ENCODE results near the gene CHST8. TPM values are rescaled to one million over a fixed set of nuclear protein-coding genes. Genes with fewer than 3 reads are reported as not detected.

CHST8 gene
- total RNA-seq, 1 donor from 2014 or later, result not detected

GRCh38 chr19:33789344-33789743, 167.6 kb downstream of the CHST8 start:
- DNase-seq (ENCODE audit: low read depth), result no peak

- no peak for DNase-seq (ENCODE audit: low read depth)
These were observed 173.1 kb downstream of the CHST8 start for GRCh38 chr19:33794683-33795369.

- peak; percentile 57 for DNase-seq (ENCODE audit: low read depth)
These were observed 173.8 kb downstream of the CHST8 start for GRCh38 chr19:33795370-33796163.

- DNase-seq (ENCODE audit: low read depth), result no peak
These were observed 174.6 kb downstream of the CHST8 start, which contains the start of gene KCTD15 for GRCh38 chr19:33796164-33796875. Gene KCTD15 (plus strand): TSS chr19:33796870. CDS start chr19:33800455, 3,585 bp downstream.

- peak; percentile 14 for DNase-seq (ENCODE audit: low read depth)
These were observed 176.3 kb downstream of the CHST8 start for GRCh38 chr19:33797802-33798671.

GRCh38 chr19:33798681-33799111, 176.9 kb downstream of the CHST8 start:
- DNase-seq (ENCODE audit: low read depth), result no peak

GRCh38 chr19:33799476-33799875, 177.7 kb downstream of the CHST8 start:
- DNase-seq (ENCODE audit: low read depth), result no peak

GRCh38 chr19:33800012-33800680, 178.4 kb downstream of the CHST8 start:
- no peak for DNase-seq (ENCODE audit: low read depth)

GRCh38 chr19:33801411-33801810, 179.7 kb downstream of the CHST8 start:
- DNase-seq (ENCODE audit: low read depth), result no peak

GRCh38 chr19:33802001-33802400, 180.2 kb downstream of the CHST8 start:
- no peak for DNase-seq (ENCODE audit: low read depth)

- DNase-seq (ENCODE audit: low read depth), result no peak
These were observed 181.0 kb downstream of the CHST8 start for GRCh38 chr19:33802801-33803200.

- DNase-seq (ENCODE audit: low read depth), result no peak
These were observed 181.6 kb downstream of the CHST8 start for GRCh38 chr19:33803383-33803782.

- peak; percentile 77 for DNase-seq (ENCODE audit: low read depth)
These were observed 182.5 kb downstream of the CHST8 start for GRCh38 chr19:33804021-33804799.

GRCh38 chr19:33805313-33805712, 183.6 kb downstream of the CHST8 start:
- DNase-seq (ENCODE audit: low read depth), result no peak

- DNase-seq (ENCODE audit: low read depth), result no peak
These were observed 184.2 kb downstream of the CHST8 start for GRCh38 chr19:33805840-33806433.

GRCh38 chr19:33806434-33806881, 184.7 kb downstream of the CHST8 start:
- no peak for DNase-seq (ENCODE audit: low read depth)

- DNase-seq (ENCODE audit: low read depth), result no peak
These were observed 186.6 kb downstream of the CHST8 start for GRCh38 chr19:33808399-33808798.

GRCh38 chr19:33809960-33810359, 188.2 kb downstream of the CHST8 start:
- DNase-seq (ENCODE audit: low read depth), result no peak

GRCh38 chr19:33810821-33811220, 189.1 kb downstream of the CHST8 start:
- DNase-seq (ENCODE audit: low read depth), result no peak

GRCh38 chr19:33811246-33811645, 189.5 kb downstream of the CHST8 start:
- no peak for DNase-seq (ENCODE audit: low read depth)
